HEK293 (cell line): ENCODE measurements around the gene ANKRD6.

ENCODE experiments used
- CTCF ChIA-PET: fragments of 350-600 bp; formaldehyde crosslinking; extraction: SDS; loops from one replicate; lab custom pipeline; 2021; ENCODE audit warnings: antibody characterized with exemption; lab: Yijun Ruan, JAX
- POLR2A ChIA-PET: fragments of 300-600 bp; formaldehyde crosslinking; extraction: SDS; loops from one replicate; lab custom pipeline; 2020; ENCODE audit warnings: antibody characterized with exemption, inconsistent platforms; lab: Yijun Ruan, JAX
- H3K27ac ChIP-seq: fragments of 200-500 bp; sonication (Bioruptor generic); 2 replicates; pipeline ENCODE4 v1.5.1; 2014; ENCODE audit warnings: low read depth, low read length, control low read depth, inconsistent platforms; ENCODE audit errors: extremely low read depth
- H3K36me3 ChIP-seq, 2 experiments: fragments of 200-500 bp in 1 of 2; sonication (Bioruptor generic) in 1 of 2; 1 replicate in 1 of 2; 2 replicates in 1 of 2; pipeline ENCODE4 v1.5.1; 2014 to 2017; ENCODE audit warnings: inconsistent platforms in 2 of 2, low read length in 2 of 2; ENCODE audit not compliant: control insufficient read depth in 2 of 2, insufficient read depth in 1 of 2
- H3K4me1 ChIP-seq: fragments of 200-500 bp; sonication (Bioruptor generic); 2 replicates; pipeline ENCODE4 v1.5.1; 2014; ENCODE audit warnings: mild to moderate bottlenecking, low read length, inconsistent platforms; ENCODE audit not compliant: control insufficient read depth, insufficient read depth
- H3K4me3 ChIP-seq: 2 replicates; pipeline ENCODE4 v1.5.1; 2011; ENCODE audit warnings: low read depth, mild to moderate bottlenecking, control low read depth, low read length, moderate library complexity
- H3K9me3 ChIP-seq: fragments of 200-500 bp; sonication (Bioruptor generic); 2 replicates; pipeline ENCODE4 v1.5.1; 2014; ENCODE audit warnings: low read depth, low read length, inconsistent platforms; ENCODE audit not compliant: control insufficient read depth, insufficient read depth
- BCL11A ChIP-seq: fragments of 450-650 bp; formaldehyde crosslinking; IDR thresholded peaks from 2 replicates; pipeline ENCODE4 v1.5.1; 2016; ENCODE audit warnings: low read depth, missing biosample characterization, missing genetic modification characterization
- GLIS2 ChIP-seq: fragments of 450-650 bp; formaldehyde crosslinking; IDR thresholded peaks from 2 replicates; pipeline ENCODE4 v1.5.1; 2016; ENCODE audit warnings: missing biosample characterization, missing genetic modification characterization
- INSM2 ChIP-seq: fragments of 450-650 bp; formaldehyde crosslinking; IDR thresholded peaks from 2 replicates; pipeline ENCODE4 v1.5.1; 2016; ENCODE audit warnings: missing biosample characterization, missing genetic modification characterization
- OSR2 ChIP-seq: fragments of 450-650 bp; formaldehyde crosslinking; IDR thresholded peaks from 2 replicates; pipeline ENCODE4 v1.5.1; 2016; ENCODE audit warnings: missing biosample characterization, missing genetic modification characterization
- OVOL3 ChIP-seq: fragments of 450-650 bp; formaldehyde crosslinking; IDR thresholded peaks from 2 replicates; pipeline ENCODE4 v1.5.1; 2016; ENCODE audit warnings: missing biosample characterization, missing genetic modification characterization
- PRDM10 ChIP-seq: fragments of 450-650 bp; formaldehyde crosslinking; IDR thresholded peaks from 2 replicates; pipeline ENCODE4 v1.5.1; 2016; ENCODE audit warnings: missing biosample characterization, missing genetic modification characterization
- SCRT1 ChIP-seq: fragments of 450-650 bp; formaldehyde crosslinking; IDR thresholded peaks from 2 replicates; pipeline ENCODE4 v1.5.1; 2016; ENCODE audit warnings: missing biosample characterization, missing genetic modification characterization, borderline replicate concordance
- SCRT2 ChIP-seq: fragments of 450-650 bp; formaldehyde crosslinking; IDR thresholded peaks from 2 replicates; pipeline ENCODE4 v1.5.1; 2016; ENCODE audit warnings: missing biosample characterization, missing genetic modification characterization
- SETDB1 ChIP-seq: IDR thresholded peaks from one replicate; pipeline ENCODE4 v1.6.1; 2017; ENCODE audit warnings: mild to moderate bottlenecking, low read length, moderate library complexity, mixed read lengths; ENCODE audit not compliant: insufficient read length
- TRIM28 ChIP-seq: IDR thresholded peaks from 2 replicates; pipeline ENCODE4 v1.6.1; 2011; ENCODE audit warnings: low read length, control low read depth, borderline replicate concordance
- YY2 ChIP-seq: fragments of 450-650 bp; formaldehyde crosslinking; IDR thresholded peaks from 2 replicates; pipeline ENCODE4 v1.5.1; 2016; ENCODE audit warnings: missing biosample characterization, missing genetic modification characterization
- ZFP69B ChIP-seq: fragments of 450-650 bp; formaldehyde crosslinking; IDR thresholded peaks from 2 replicates; pipeline ENCODE4 v1.5.1; 2016; ENCODE audit warnings: missing biosample characterization, missing genetic modification characterization
- ZNF157 ChIP-seq: fragments of 450-650 bp; formaldehyde crosslinking; IDR thresholded peaks from 2 replicates; pipeline ENCODE4 v1.5.1; 2016; ENCODE audit warnings: missing biosample characterization, missing genetic modification characterization
- ZNF335 ChIP-seq: fragments of 450-650 bp; formaldehyde crosslinking; conservative IDR thresholded peaks from 2 replicates; pipeline ENCODE4 v1.5.1; 2016; ENCODE audit warnings: missing biosample characterization, missing genetic modification characterization
- ZNF341 ChIP-seq: fragments of 450-650 bp; formaldehyde crosslinking; IDR thresholded peaks from 2 replicates; pipeline ENCODE4; 2016; ENCODE audit warnings: low read depth, missing biosample characterization, missing genetic modification characterization
- ZNF404 ChIP-seq: fragments of 450-650 bp; formaldehyde crosslinking; IDR thresholded peaks from 2 replicates; pipeline ENCODE4 v1.5.1; 2017; ENCODE audit warnings: missing biosample characterization, missing genetic modification characterization
- ZNF518A ChIP-seq: fragments of 450-650 bp; formaldehyde crosslinking; conservative IDR thresholded peaks from 2 replicates; pipeline ENCODE4 v1.5.1; 2016; ENCODE audit warnings: low read depth, missing biosample characterization, missing genetic modification characterization
- ZNF544 ChIP-seq: fragments of 450-650 bp; formaldehyde crosslinking; IDR thresholded peaks from 2 replicates; pipeline ENCODE4 v1.5.0; 2017; ENCODE audit warnings: missing biosample characterization, missing genetic modification characterization
- ZNF558 ChIP-seq: fragments of 450-650 bp; formaldehyde crosslinking; IDR thresholded peaks from 2 replicates; pipeline ENCODE4 v1.5.1; 2016; ENCODE audit warnings: missing biosample characterization, missing genetic modification characterization
- ZNF600 ChIP-seq: fragments of 450-650 bp; formaldehyde crosslinking; IDR thresholded peaks from 2 replicates; pipeline ENCODE4 v1.5.1; 2016; ENCODE audit warnings: missing biosample characterization, missing genetic modification characterization
- ZNF626 ChIP-seq: fragments of 450-650 bp; sonication (Bioruptor Pico); formaldehyde crosslinking; IDR thresholded peaks from 2 replicates; pipeline ENCODE4 v1.5.1; 2018; ENCODE audit warnings: missing biosample characterization, missing genetic modification characterization, inconsistent platforms
- ZNF660 ChIP-seq: fragments of 450-650 bp; IDR thresholded peaks from 2 replicates; pipeline ENCODE4 v1.5.1; 2018; ENCODE audit warnings: missing biosample characterization, mild to moderate bottlenecking, missing genetic modification characterization

Gene ANKRD6

GRCh38 chr6:89434150-89434499 lies 1.2 kb downstream of the ANKRD6 start:
- Histone ChIP-seq H3K4me1 (peaks cover 24% of the 10 kb centered on the region), H3K4me3 (peak overlapping the region; percentile 83), H3K27ac (peak overlapping the region; percentile 86; the same call in 1 of the 2 replicates), H3K36me3 (no peaks in the 10 kb centered on the region), H3K9me3 (no peaks in the 10 kb centered on the region)
- TF ChIP-seq ZNF626 (tag by site-specific recombination): no peak
- TF ChIP-seq SCRT2 (tag by site-specific recombination): peak; percentile 97
- 0 out of 2 replicates have a peak, but pooled peaks have one; percentile 6 for TF ChIP-seq ZNF518A (tag by site-specific recombination)
- no peak for TF ChIP-seq YY2
- TF ChIP-seq SCRT1 (tag by site-specific recombination): peak; percentile 83; the same call in 1 of the 2 replicates
- ChIA-PET CTCF (interaction anchor here (0.6 to 1.6 kb wide), 13 partner anchors 9 to 498 kb away, joined by 3 to 6 read pairs (median 3); partner anchors contain the start of gene LYRM2), POLR2A (interaction anchor here (0.6 to 1.6 kb wide), 4 partner anchors 22 to 354 kb away, joined by 3 to 6 read pairs (median 4); partner anchors contain the start of genes LYRM2, PNRC1 and RRAGD)

GRCh38 chr6:89434954-89435353 lies 2.0 kb downstream of the ANKRD6 start:
- TF ChIP-seq ZNF600 (tag by site-specific recombination) (peak; percentile 25; the same call in 1 of the 2 replicates), INSM2 (tag by site-specific recombination) (no peak)
- ChIA-PET POLR2A (interaction anchor here (1.3 to 1.6 kb wide), 2 partner anchors 32 to 204 kb away, joined by 3 to 5 read pairs; partner anchors contain the start of gene LYRM2), CTCF (interaction anchor here (0.6 to 1.7 kb wide), 8 partner anchors 8 to 204 kb away, joined by 3 to 5 read pairs (median 4); partner anchors contain the start of gene LYRM2)
- H3K27ac ChIP-seq: no peak overlapping the region
- H3K4me1 ChIP-seq: peaks cover 24% of the 10 kb centered on the region
- no peak overlapping the region for H3K4me3 ChIP-seq
- no peaks in the 10 kb centered on the region for H3K9me3 ChIP-seq
- H3K36me3 ChIP-seq: no peaks in the 10 kb centered on the region

DNA sequence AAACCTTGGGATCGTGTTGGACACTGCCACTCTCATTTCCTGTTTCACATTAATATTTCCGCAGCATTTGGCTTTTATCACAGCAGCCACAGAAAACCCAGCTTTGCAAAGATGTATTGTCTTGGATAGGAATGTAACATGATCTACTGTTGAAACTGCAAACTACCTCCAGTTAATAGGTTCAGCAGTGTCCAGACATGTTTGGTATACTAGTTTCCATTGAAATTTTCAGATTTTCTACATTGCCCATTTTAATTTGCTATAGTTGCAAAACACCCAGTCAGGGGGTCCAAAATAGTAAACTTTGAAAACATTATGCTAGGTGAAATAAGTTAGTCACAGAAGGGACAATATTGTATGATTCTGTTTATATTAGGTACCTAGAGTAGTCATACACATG lies 3.3 kb downstream of the ANKRD6 start:
- Histone ChIP-seq H3K9me3 (no peaks in the 10 kb centered on the region), H3K4me3 (no peak overlapping the region), H3K36me3 (no peaks in the 10 kb centered on the region), H3K4me1 (peaks cover 24% of the 10 kb centered on the region), H3K27ac (no peak overlapping the region)
- ChIA-PET POLR2A (no interaction called here), CTCF (interaction anchor here (0.8 to 2.2 kb wide), 6 partner anchors 64 to 202 kb away, joined by 3 to 8 read pairs (median 4); partner anchors contain the start of gene LYRM2)
- no peak for TF ChIP-seq OVOL3 (tag by site-specific recombination)
- peak; percentile 69 for TF ChIP-seq SETDB1
- TF ChIP-seq ZNF660 (tag by site-specific recombination): 0 out of 2 replicates have a peak, but pooled peaks have one; percentile 22
- TF ChIP-seq TRIM28: peak; percentile 96
- no peak for TF ChIP-seq ZNF404 (tag by site-specific recombination)
- no peak for TF ChIP-seq ZNF341 (tag by site-specific recombination)
- no peak for TF ChIP-seq ZNF544 (tag by site-specific recombination)
- peak; percentile 87 for TF ChIP-seq ZNF157 (tag by site-specific recombination)
- TF ChIP-seq PRDM10 (tag by site-specific recombination): peak; percentile 80
- TF ChIP-seq ZNF335: no peak
- 0 out of 2 replicates have a peak, but pooled peaks have one; percentile 11 for TF ChIP-seq OSR2
- TF ChIP-seq BCL11A (tag by site-specific recombination): no peak
- peak; percentile 83 for TF ChIP-seq ZFP69B (tag by site-specific recombination)
- no peak for TF ChIP-seq GLIS2
- 0 out of 2 replicates have a peak, but pooled peaks have one; percentile 25 for TF ChIP-seq ZNF558
